GM23338 (cell line): Measurements from ENCODE around the gene SYTL1. TPM values are rescaled to one million over a fixed set of nuclear protein-coding genes. Genes with fewer than 3 reads are reported as not detected.

Source experiments
- ATAC-seq: fragments of 200-7000 bp; cut with Tn5 transposase; 3 replicates; pipeline ENCODE4 v1.9.1; 2020
- DNase-seq: peaks from one replicate; pipeline ENCODE4 v3.0.0-alpha.2; 2015; ENCODE audit warnings: low spot score
- H2AFZ ChIP-seq: fragments of 200-600 bp; sonication (generic); 2 replicates; pipeline ENCODE4 v1.8.0; 2016; ENCODE audit warnings: antibody characterized with exemption, mild to moderate bottlenecking, moderate library complexity
- H3F3A ChIP-seq: fragments of 200-600 bp; sonication (generic); replicated peaks from 2 replicates; pipeline ENCODE4 v1.8.0; 2017; ENCODE audit warnings: antibody characterized with exemption, mixed run types, low read depth
- H3K27ac ChIP-seq: fragments of 200-600 bp; sonication (generic); 2 replicates; pipeline ENCODE4 v1.6.1; 2016; ENCODE audit warnings: low read depth
- H3K27me3 ChIP-seq: fragments of 200-600 bp; sonication (generic); 2 replicates; pipeline ENCODE4 v1.8.0; 2016; ENCODE audit warnings: mild to moderate bottlenecking, mixed run types, moderate library complexity; ENCODE audit not compliant: insufficient read depth
- H3K36me3 ChIP-seq: fragments of 200-600 bp; sonication (generic); 2 replicates; pipeline ENCODE4 v1.8.0; 2016; ENCODE audit warnings: mild to moderate bottlenecking; ENCODE audit not compliant: insufficient read depth
- H3K4me1 ChIP-seq: fragments of 200-600 bp; sonication (generic); 2 replicates; pipeline ENCODE4 v1.8.0; 2016; ENCODE audit warnings: mild to moderate bottlenecking, moderate library complexity; ENCODE audit not compliant: insufficient read depth
- H3K4me2 ChIP-seq: fragments of 200-600 bp; sonication (generic); 2 replicates; pipeline ENCODE4 v1.7.1; 2017; ENCODE audit warnings: mixed run types
- H3K4me3 ChIP-seq: fragments of 200-600 bp; sonication (generic); 2 replicates; pipeline ENCODE4 v1.6.1; 2016; ENCODE audit warnings: mixed run types
- H3K79me2 ChIP-seq: fragments of 200-600 bp; sonication (generic); replicated peaks from 2 replicates; pipeline ENCODE4 v1.8.0; 2017; ENCODE audit warnings: mild to moderate bottlenecking; ENCODE audit not compliant: insufficient read depth
- H3K9me2 ChIP-seq: fragments of 200-600 bp; sonication (generic); 2 replicates; pipeline ENCODE4 v1.8.0; 2017; ENCODE audit not compliant: insufficient read depth
- H4K20me1 ChIP-seq: fragments of 200-600 bp; sonication (generic); replicated peaks from 2 replicates; pipeline ENCODE4 v1.8.0; 2017; ENCODE audit warnings: mild to moderate bottlenecking; ENCODE audit not compliant: insufficient read depth
- H3K27ac Mint-ChIP-seq: 2 replicates; pipeline ENCODE4 v1.8.0; 2020; ENCODE audit warnings: inconsistent platforms, mild to moderate bottlenecking, moderate library complexity, mixed read lengths
- H3K27me3 Mint-ChIP-seq: 3 replicates; pipeline ENCODE4 v1.8.0; 2022; ENCODE audit warnings: low read depth, mild to moderate bottlenecking, moderate library complexity, mixed read lengths, inconsistent platforms; ENCODE audit not compliant: insufficient read depth, poor library complexity
- H3K36me3 Mint-ChIP-seq: 3 replicates; pipeline ENCODE4 v1.8.0; 2021; ENCODE audit warnings: low read depth, mild to moderate bottlenecking, inconsistent platforms, moderate library complexity, mixed read lengths
- H3K4me1 Mint-ChIP-seq: 3 replicates; pipeline ENCODE4 v1.8.0; 2020; ENCODE audit warnings: mild to moderate bottlenecking, inconsistent platforms, mixed read lengths
- H3K4me3 Mint-ChIP-seq: 3 replicates; pipeline ENCODE4 v1.8.0; 2021; ENCODE audit warnings: moderate library complexity, mild to moderate bottlenecking, inconsistent platforms, mixed read lengths
- H3K9me3 Mint-ChIP-seq: 3 replicates; pipeline ENCODE4 v1.8.0; 2020; ENCODE audit warnings: moderate library complexity, mild to moderate bottlenecking, inconsistent platforms, mixed read lengths
- CREB1 ChIP-seq: fragments of 250-450 bp; sonication (Bioruptor Pico); IDR thresholded peaks from 2 replicates; pipeline ENCODE4 v1.5.0; 2020; ENCODE audit warnings: low read depth, mild to moderate bottlenecking, moderate library complexity
- CTCF ChIP-seq, 2 experiments: fragments of 200-600 bp in 1 of 2; sonication (generic) in 1 of 2; conservative IDR thresholded peaks; 2 replicates each; pipeline versions ENCODE4 v1.5.1 to v1.6.1; 2016 to 2017; ENCODE audit warnings: antibody characterized with exemption in 2 of 2, low read depth in 2 of 2, mild to moderate bottlenecking in 2 of 2, moderate library complexity in 1 of 2
- EZH2 ChIP-seq: fragments of 200-600 bp; sonication (generic); IDR thresholded peaks from one replicate; pipeline ENCODE4 v1.8.0; 2017; ENCODE audit warnings: antibody characterized with exemption, mild to moderate bottlenecking, low read depth; ENCODE audit not compliant: unreplicated experiment
- EZH2phosphoT487 ChIP-seq: fragments of 200-600 bp; sonication (generic); IDR thresholded peaks from one replicate; pipeline ENCODE4 v1.8.1; 2018; ENCODE audit warnings: antibody characterized with exemption; ENCODE audit not compliant: unreplicated experiment
- JUNB ChIP-seq: IDR thresholded peaks from one replicate; pipeline ENCODE4 v1.6.1; 2016; ENCODE audit warnings: antibody characterized with exemption; ENCODE audit not compliant: unreplicated experiment
- NANOG ChIP-seq: IDR thresholded peaks from 2 replicates; pipeline ENCODE4 v1.6.1; 2016; ENCODE audit warnings: antibody characterized with exemption, borderline replicate concordance
- POLR2AphosphoS5 ChIP-seq: IDR thresholded peaks from 2 replicates; pipeline ENCODE4 v1.6.1; 2016; ENCODE audit warnings: antibody characterized with exemption, low read depth
- REST ChIP-seq: IDR thresholded peaks from one replicate; pipeline ENCODE4 v1.6.1; 2018; ENCODE audit warnings: antibody characterized with exemption; ENCODE audit not compliant: unreplicated experiment
- STAT1 ChIP-seq: IDR thresholded peaks from one replicate; pipeline ENCODE4 v1.6.1; 2016; ENCODE audit warnings: antibody characterized with exemption; ENCODE audit not compliant: unreplicated experiment
- ZNF114 ChIP-seq: fragments of 250-450 bp; sonication (Bioruptor Pico); IDR thresholded peaks from 2 replicates; pipeline ENCODE4 v1.5.0; 2020; ENCODE audit warnings: mild to moderate bottlenecking, moderate library complexity
- ZNF331 ChIP-seq: fragments of 250-450 bp; sonication (Bioruptor Pico); IDR thresholded peaks from 2 replicates; pipeline ENCODE4 v1.5.0; 2020; ENCODE audit warnings: low read depth, mild to moderate bottlenecking, moderate library complexity
- ZNF462 ChIP-seq: fragments of 250-450 bp; sonication (Bioruptor Pico); IDR thresholded peaks from 2 replicates; pipeline ENCODE4 v1.5.0; 2020; ENCODE audit warnings: mild to moderate bottlenecking, moderate library complexity
- polyA plus RNA-seq: library from polyadenylated mRNA; unstranded; fragments of >200 nt; fragmentation: Nextera tagmentation; extraction: Ambion mirVana; gene quantifications from 2 replicates; pipeline ENCODE4 v1.2.1, GENCODE V29; 2016
- total RNA-seq: library from RNA; depleted of rRNA; stranded (reverse); fragments of >200 nt; shearing (Covaris generic); gene quantifications from 2 replicates; pipeline ENCODE4 v1.2.3, GENCODE V29; 2014
- TF ChIP-seq, protein P1 (sequence below): IDR thresholded peaks from 2 replicates; pipeline ENCODE4 v1.6.1; 2016; ENCODE audit warnings: antibody characterized with exemption

The SYTL1 gene
- total and polyA plus RNA-seq, 2 experiments from 2014 or later = 4.9 to 12.3 TPM

DNA sequence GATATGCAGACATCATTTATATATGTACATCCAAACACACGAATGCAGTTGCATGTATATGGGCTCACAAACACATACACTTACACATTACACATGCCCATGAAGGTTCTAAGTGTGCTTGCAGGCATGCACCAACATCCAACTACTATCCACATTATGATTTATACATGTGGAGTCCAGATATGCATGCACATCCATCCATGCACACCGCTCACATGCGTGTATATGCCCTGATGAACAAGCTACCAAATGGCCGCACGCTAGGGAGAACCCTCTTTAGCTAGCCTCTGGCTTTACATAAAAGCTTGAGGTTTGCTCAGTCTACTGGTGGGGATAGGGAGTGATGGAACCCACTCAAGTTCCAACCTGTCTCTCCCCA is 59.1 kb downstream of the SYTL1 start:
- no peak for ATAC-seq
- Histone ChIP-seq H3K4me2 (no peak overlapping the region), H2AFZ (no peak overlapping the region), H3K4me3 (no peak overlapping the region), H3K4me1 (peaks cover 46% of the 10 kb centered on the region), H3F3A (peaks cover 22% of the 10 kb centered on the region), H3K79me2 (no peaks in the 10 kb centered on the region), H4K20me1 (no peaks in the 10 kb centered on the region), H3K36me3 (no peaks in the 10 kb centered on the region), H3K27me3 (no peaks in the 10 kb centered on the region), H3K27ac (no peak overlapping the region), H3K9me2 (no peaks in the 10 kb centered on the region)
- DNase-seq = no peak
- Mint-ChIP-seq H3K4me3 (no peak overlapping the region), H3K27me3 (peaks cover 20% of the 10 kb centered on the region), H3K9me3 (no peaks in the 10 kb centered on the region), H3K36me3 (peaks cover 4% of the 10 kb centered on the region; the same call in 1 of the 3 replicates), H3K4me1 (peaks cover 69% of the 10 kb centered on the region), H3K27ac (no peak overlapping the region)
- TF ChIP-seq CREB1 (CRISPR knock-in tag) (no peak), REST (no peak), STAT1 (no peak), ZNF331 (CRISPR knock-in tag) (no peak), ZNF462 (CRISPR knock-in tag) (no peak), POLR2AphosphoS5 (no peak), EZH2phosphoT487 (no peak), ZNF114 (CRISPR knock-in tag) (no peak), EZH2 (no peak), JUNB (no peak), NANOG (no peak), CTCF (conservative IDR thresholded peaks at IDR 0.05; ENCODE audit: low read depth in 2 of 2) (no peak)
- TF ChIP-seq, protein P1, sequence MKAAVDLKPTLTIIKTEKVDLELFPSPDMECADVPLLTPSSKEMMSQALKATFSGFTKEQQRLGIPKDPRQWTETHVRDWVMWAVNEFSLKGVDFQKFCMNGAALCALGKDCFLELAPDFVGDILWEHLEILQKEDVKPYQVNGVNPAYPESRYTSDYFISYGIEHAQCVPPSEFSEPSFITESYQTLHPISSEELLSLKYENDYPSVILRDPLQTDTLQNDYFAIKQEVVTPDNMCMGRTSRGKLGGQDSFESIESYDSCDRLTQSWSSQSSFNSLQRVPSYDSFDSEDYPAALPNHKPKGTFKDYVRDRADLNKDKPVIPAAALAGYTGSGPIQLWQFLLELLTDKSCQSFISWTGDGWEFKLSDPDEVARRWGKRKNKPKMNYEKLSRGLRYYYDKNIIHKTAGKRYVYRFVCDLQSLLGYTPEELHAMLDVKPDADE = no peak
